ENCODE measurements around the gene FUOM.
"Not testable (repeated sequence)": the region's sequence is repeated elsewhere in the genome, so short reads cannot be mapped to it uniquely, and the experiment has no call there.

FUOM gene

DNA sequence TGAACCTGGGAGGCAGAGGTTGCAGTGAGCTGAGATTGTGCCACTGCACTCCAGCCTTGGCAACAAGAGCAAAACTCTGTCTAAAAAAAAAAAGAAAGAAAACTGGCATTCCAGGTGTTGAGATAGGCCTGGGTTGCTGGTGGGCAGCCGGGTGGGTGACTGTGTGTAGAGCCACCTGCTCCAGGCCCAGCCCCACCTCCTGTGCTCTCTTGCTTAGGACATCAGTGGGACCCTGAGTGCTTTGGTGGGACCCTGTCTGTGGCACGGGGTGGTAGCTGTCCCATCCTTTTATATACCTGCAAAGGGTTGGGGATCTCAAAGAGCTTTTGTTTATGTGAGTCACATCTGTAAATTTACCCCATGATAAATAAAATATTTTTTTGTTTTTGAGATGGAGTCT lies 27.4 kb upstream of the FUOM start:
- H3K9ac ChIP-seq (ENCODE audit: low read length), result no peak overlapping the region
- no peaks in the 10 kb centered on the region for H3K9me3 ChIP-seq (ENCODE audit: low read length)
- no peaks in the 10 kb centered on the region for H3K27me3 ChIP-seq (ENCODE audit: control insufficient read depth in 1 of 2, insufficient read depth in 2 of 2, low read length in 2 of 2)
- no peaks in the 10 kb centered on the region for H3K4me1 ChIP-seq (ENCODE audit: insufficient read depth, low read length)
- H3K36me3 ChIP-seq (ENCODE audit: insufficient read depth, low read length), result no peaks in the 10 kb centered on the region
- H3K27ac ChIP-seq (ENCODE audit: low read depth, low read length), result no peak overlapping the region
- no peak overlapping the region for H3K4me3 ChIP-seq (ENCODE audit: low read depth in 1 of 2, low read length in 2 of 2)

- Histone ChIP-seq H3K9me3 (ENCODE audit: low read length) (no peaks in the 10 kb centered on the region), H3K4me1 (ENCODE audit: insufficient read depth, low read length) (peaks cover 4% of the 10 kb centered on the region), H3K27me3 (ENCODE audit: control insufficient read depth in 1 of 2, insufficient read depth in 2 of 2, low read length in 2 of 2) (no peaks in the 10 kb centered on the region), H3K9ac (ENCODE audit: low read length) (no peak overlapping the region), H3K27ac (ENCODE audit: low read depth, low read length) (no peak overlapping the region), H3K36me3 (ENCODE audit: insufficient read depth, low read length) (no peaks in the 10 kb centered on the region), H3K4me3 (ENCODE audit: low read depth in 1 of 2, low read length in 2 of 2) (no peak overlapping the region)
These were observed 26.3 kb upstream of the FUOM start for GRCh38 chr10:133384071-133384470.

DNA sequence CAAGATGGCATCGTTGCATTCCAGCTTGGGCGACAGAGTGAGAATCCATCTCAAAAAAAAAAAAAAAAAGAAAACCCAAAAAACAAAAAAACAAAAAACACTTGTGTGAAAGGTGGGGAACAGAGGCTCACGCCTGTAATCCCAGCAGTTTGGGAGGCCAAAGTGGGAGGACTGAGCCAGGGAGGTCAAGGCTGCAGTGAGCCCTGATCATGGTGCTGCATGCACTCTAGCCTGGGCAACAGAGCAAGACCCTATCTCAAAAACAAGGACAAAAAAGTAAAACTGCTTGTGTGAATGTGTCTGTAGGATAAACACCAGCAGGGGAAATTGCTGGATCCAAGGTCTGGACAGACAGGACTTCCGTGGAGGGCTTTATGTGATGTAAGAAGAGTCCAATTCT lies 25.7 kb upstream of the FUOM start:
- Histone ChIP-seq H3K36me3 (ENCODE audit: insufficient read depth, low read length) (no peaks in the 10 kb centered on the region), H3K27me3 (ENCODE audit: control insufficient read depth in 1 of 2, insufficient read depth in 2 of 2, low read length in 2 of 2) (no peaks in the 10 kb centered on the region), H3K4me1 (ENCODE audit: insufficient read depth, low read length) (peaks cover 4% of the 10 kb centered on the region), H3K4me3 (ENCODE audit: low read depth in 1 of 2, low read length in 2 of 2) (no peak overlapping the region), H3K27ac (ENCODE audit: low read depth, low read length) (no peak overlapping the region), H3K9me3 (ENCODE audit: low read length) (no peaks in the 10 kb centered on the region), H3K9ac (ENCODE audit: low read length) (no peak overlapping the region)

GRCh38 chr10:133381036-133381435 lies 23.2 kb upstream of the FUOM start:
- no peak overlapping the region for H3K27ac ChIP-seq (ENCODE audit: low read depth, low read length)
- peaks cover 11% of the 10 kb centered on the region for H3K4me1 ChIP-seq (ENCODE audit: insufficient read depth, low read length)
- H3K36me3 ChIP-seq (ENCODE audit: insufficient read depth, low read length), result no peaks in the 10 kb centered on the region

GRCh38 chr10:133379801-133380666 lies 22.2 kb upstream of the FUOM start:
- peak overlapping the region; percentile 68 for H3K27ac ChIP-seq (ENCODE audit: low read depth, low read length)

More at GRCh38 chr10:133381036-133381435, 23.2 kb upstream of the FUOM start:
- no peak overlapping the region for H3K4me3 ChIP-seq (ENCODE audit: low read depth in 1 of 2, low read length in 2 of 2)
- H3K27me3 ChIP-seq (ENCODE audit: control insufficient read depth in 1 of 2, insufficient read depth in 2 of 2, low read length in 2 of 2), result no peaks in the 10 kb centered on the region
- no peak overlapping the region for H3K9ac ChIP-seq (ENCODE audit: low read length)
- H3K9me3 ChIP-seq (ENCODE audit: low read length), result no peaks in the 10 kb centered on the region

GRCh38 chr10:133379152-133379800 lies 21.5 kb upstream of the FUOM start, which contains the start of gene PAOX:
PAOX (plus strand) TSS chr10:133379262; CDS start chr10:133379317, 55 bp downstream.
- Histone ChIP-seq H3K27me3 (ENCODE audit: control insufficient read depth in 1 of 2, insufficient read depth in 2 of 2, low read length in 2 of 2) (no peaks in the 10 kb centered on the region), H3K9ac (ENCODE audit: low read length) (peak within 1 kb of the TSS; percentile 20), H3K9me3 (ENCODE audit: low read length) (no peaks in the 10 kb centered on the region), H3K4me1 (ENCODE audit: insufficient read depth, low read length) (peaks cover 11% of the 10 kb centered on the region), H3K27ac (ENCODE audit: low read depth, low read length) (peak within 1 kb of the TSS; percentile 86), H3K4me3 (ENCODE audit: low read depth in 1 of 2, low read length in 2 of 2) (peak within 1 kb of the TSS; percentile 82 to 87), H3K36me3 (ENCODE audit: insufficient read depth, low read length) (no peaks in the 10 kb centered on the region)

More at GRCh38 chr10:133379801-133380666, 22.2 kb upstream of the FUOM start:
- H3K27me3 ChIP-seq (ENCODE audit: control insufficient read depth in 1 of 2, insufficient read depth in 2 of 2, low read length in 2 of 2), result no peaks in the 10 kb centered on the region
- H3K4me1 ChIP-seq (ENCODE audit: insufficient read depth, low read length), result peaks cover 11% of the 10 kb centered on the region
- no peaks in the 10 kb centered on the region for H3K9me3 ChIP-seq (ENCODE audit: low read length)
- H3K9ac ChIP-seq (ENCODE audit: low read length), result no peak overlapping the region
- peak overlapping the region; percentile 52 to 87 for H3K4me3 ChIP-seq (ENCODE audit: low read depth in 1 of 2, low read length in 2 of 2)
- no peaks in the 10 kb centered on the region for H3K36me3 ChIP-seq (ENCODE audit: insufficient read depth, low read length)

DNA sequence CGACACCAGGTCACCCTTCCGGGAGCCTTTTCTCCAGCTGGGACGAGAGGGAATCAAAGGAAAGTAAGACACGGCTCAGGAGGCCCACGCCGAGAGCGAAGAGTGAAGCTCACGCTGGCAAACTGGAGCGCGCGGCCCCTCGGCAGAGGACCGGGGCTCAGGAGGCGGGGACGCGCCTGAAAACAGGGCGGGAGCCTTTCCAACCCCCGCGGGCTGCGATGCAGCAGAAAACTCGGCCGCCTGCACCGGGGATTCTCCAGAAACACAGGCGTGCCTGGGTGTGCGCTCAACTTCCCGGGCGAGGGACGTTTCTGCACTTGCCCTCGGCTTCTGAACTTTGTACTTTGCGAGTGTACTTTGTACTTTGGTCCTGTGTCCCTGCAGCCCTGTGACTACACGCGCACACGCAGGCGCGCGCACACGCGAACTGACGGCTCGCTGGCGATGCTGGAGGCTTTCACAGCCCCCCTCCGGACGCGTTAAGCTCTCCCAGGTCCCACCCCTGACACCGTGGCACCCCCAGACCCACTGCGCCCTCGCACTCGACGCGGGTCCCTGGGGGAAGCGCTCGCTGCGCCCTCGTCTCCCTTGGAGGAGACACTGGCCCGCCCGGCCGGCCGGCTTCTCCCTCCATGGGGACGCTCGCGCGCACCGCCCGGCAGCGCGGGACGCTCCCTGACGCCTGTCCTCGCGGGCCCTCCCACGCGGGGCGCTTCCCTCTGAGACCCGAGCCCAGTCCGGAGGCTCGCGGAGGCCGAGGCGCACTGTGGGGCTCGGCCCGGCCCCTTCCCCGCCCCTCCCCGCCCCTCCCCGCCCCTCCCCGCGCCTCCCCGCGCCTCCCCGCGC lies 20.7 kb upstream of the FUOM start:
- Histone ChIP-seq H3K4me1 (ENCODE audit: insufficient read depth, low read length) (peaks cover 11% of the 10 kb centered on the region), H3K27me3 (ENCODE audit: control insufficient read depth in 1 of 2, insufficient read depth in 2 of 2, low read length in 2 of 2) (no peaks in the 10 kb centered on the region), H3K9me3 (ENCODE audit: low read length) (no peaks in the 10 kb centered on the region), H3K27ac (ENCODE audit: low read depth, low read length) (peak overlapping the region; percentile 86), H3K9ac (ENCODE audit: low read length) (peak overlapping the region; percentile 20), H3K36me3 (ENCODE audit: insufficient read depth, low read length) (no peaks in the 10 kb centered on the region), H3K4me3 (ENCODE audit: low read depth in 1 of 2, low read length in 2 of 2) (peak overlapping the region; percentile 52 to 82)

DNA sequence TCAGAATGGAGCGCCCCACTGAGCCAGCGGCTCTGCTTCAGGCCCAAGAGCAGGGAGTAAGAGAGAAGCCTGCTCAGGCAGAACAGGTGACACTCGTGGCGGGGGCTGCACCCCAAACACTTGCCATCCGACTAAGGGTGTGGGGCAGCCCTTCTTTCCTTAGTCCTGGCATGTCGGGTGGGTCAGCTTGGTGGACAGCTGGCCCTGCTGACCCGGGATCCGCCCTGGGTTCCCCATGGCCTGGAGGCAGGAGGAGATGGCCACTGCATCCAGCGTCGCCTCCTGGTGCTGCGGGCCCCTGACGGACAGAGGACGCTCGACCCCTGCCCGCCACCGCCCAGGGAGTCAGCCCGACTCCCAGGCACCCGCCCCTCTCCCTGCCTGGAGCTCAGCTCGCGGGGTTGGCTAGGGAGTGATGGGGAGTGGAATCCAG lies 20.0 kb upstream of the FUOM start:
- no peaks in the 10 kb centered on the region for H3K9me3 ChIP-seq (ENCODE audit: low read length)
- H3K27me3 ChIP-seq (ENCODE audit: control insufficient read depth in 1 of 2, insufficient read depth in 2 of 2, low read length in 2 of 2), result no peaks in the 10 kb centered on the region
- H3K27ac ChIP-seq (ENCODE audit: low read depth, low read length), result peak overlapping the region; percentile 86
- H3K9ac ChIP-seq (ENCODE audit: low read length), result peak overlapping the region; percentile 20
- peaks cover 11% of the 10 kb centered on the region for H3K4me1 ChIP-seq (ENCODE audit: insufficient read depth, low read length)
- peak overlapping the region; percentile 52 to 82 for H3K4me3 ChIP-seq (ENCODE audit: low read depth in 1 of 2, low read length in 2 of 2)
- no peaks in the 10 kb centered on the region for H3K36me3 ChIP-seq (ENCODE audit: insufficient read depth, low read length)

GRCh38 chr10:133377025-133377817 lies 19.4 kb upstream of the FUOM start:
- H3K27ac ChIP-seq (ENCODE audit: low read depth, low read length), result no peak overlapping the region
- no peaks in the 10 kb centered on the region for H3K27me3 ChIP-seq (ENCODE audit: control insufficient read depth in 1 of 2, insufficient read depth in 2 of 2, low read length in 2 of 2)
- no peaks in the 10 kb centered on the region for H3K9me3 ChIP-seq (ENCODE audit: low read length)
- H3K9ac ChIP-seq (ENCODE audit: low read length), result no peak overlapping the region
- H3K4me3 ChIP-seq (ENCODE audit: low read depth in 1 of 2, low read length in 2 of 2), result peak overlapping the region in 1 of 2 donors; percentile 82
- no peaks in the 10 kb centered on the region for H3K36me3 ChIP-seq (ENCODE audit: insufficient read depth, low read length)
- H3K4me1 ChIP-seq (ENCODE audit: insufficient read depth, low read length), result peaks cover 11% of the 10 kb centered on the region

DNA sequence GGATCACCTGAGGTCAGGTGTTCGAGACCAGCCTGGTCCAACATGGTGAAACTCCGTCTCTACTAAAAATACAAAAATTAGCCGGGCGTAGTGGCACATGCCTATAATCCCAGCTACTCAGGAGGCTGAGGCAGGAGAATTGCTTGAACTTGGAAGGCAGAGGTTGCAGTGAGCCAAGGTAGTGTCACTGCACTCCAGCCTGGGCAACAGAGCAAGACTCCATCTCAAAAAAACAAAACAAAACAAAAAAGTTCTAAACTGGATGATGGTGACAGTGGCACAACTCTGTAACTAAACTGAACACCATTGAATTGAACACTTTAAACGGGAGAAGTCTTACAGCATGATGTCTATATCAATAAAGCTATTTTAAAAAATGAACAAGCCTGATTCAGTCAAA lies 18.4 kb upstream of the FUOM start:
- H3K4me1 ChIP-seq (ENCODE audit: insufficient read depth, low read length), result peaks cover 11% of the 10 kb centered on the region
- not testable (repeated sequence) for H3K36me3 ChIP-seq (ENCODE audit: insufficient read depth, low read length); H3K9ac ChIP-seq (ENCODE audit: low read length); H3K27ac ChIP-seq (ENCODE audit: low read depth, low read length); H3K9me3 ChIP-seq (ENCODE audit: low read length); H3K4me3 ChIP-seq (ENCODE audit: low read depth in 1 of 2, low read length in 2 of 2); H3K27me3 ChIP-seq (ENCODE audit: control insufficient read depth in 1 of 2, insufficient read depth in 2 of 2, low read length in 2 of 2)
